Stimulated activated CD4-positive, alpha-beta T cell treated with anti-CD3 and anti-CD28 coated beads, Interleukin-4, amount 100 ng/mL, for 1 hour (primary cell): ENCODE results near the gene CPED1.
"Not testable (repeated sequence)": the region's sequence is repeated elsewhere in the genome, so short reads cannot be mapped to it uniquely, and the experiment has no call there.

Experiments
- DNase-seq: peaks from one replicate; pipeline ENCODE4 v3.0.0-alpha.2; 2020

CPED1 gene

GRCh38 chr7:121196286-121196685 is 207.8 kb downstream of the CPED1 start:
- DNase-seq, result no peak

GRCh38 chr7:121197455-121197854 is 208.9 kb downstream of the CPED1 start:
- DNase-seq, result no peak

GRCh38 chr7:121198502-121198901 is 210.0 kb downstream of the CPED1 start:
- no peak for DNase-seq

GRCh38 chr7:121202125-121202524 is 213.6 kb downstream of the CPED1 start:
- DNase-seq, result no peak

DNA sequence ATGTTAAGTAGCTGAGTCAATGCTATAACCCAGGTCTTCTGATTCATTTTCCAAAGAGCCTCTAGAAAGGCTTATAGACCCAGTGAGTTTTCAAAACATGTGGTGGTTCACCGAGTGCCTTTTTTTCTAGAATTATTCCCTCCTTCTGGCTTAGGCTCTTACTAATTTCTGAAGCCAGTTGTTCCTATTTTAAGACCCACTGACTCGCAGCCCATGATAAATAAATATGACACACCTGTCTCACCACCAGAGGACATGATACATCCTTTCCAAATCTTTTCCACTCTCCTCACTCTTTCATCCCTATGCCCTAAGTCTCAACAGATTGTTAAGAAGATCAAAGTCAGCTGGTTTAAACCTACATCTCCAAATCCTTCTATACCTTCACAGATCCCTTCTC is 214.3 kb downstream of the CPED1 start:
- no peak for DNase-seq

GRCh38 chr7:121204537-121204936 is 216.0 kb downstream of the CPED1 start:
- DNase-seq, result no peak

GRCh38 chr7:121205777-121206176 is 217.3 kb downstream of the CPED1 start:
- no peak for DNase-seq

- no peak for DNase-seq
Observed at GRCh38 chr7:121211253-121211652, 222.7 kb downstream of the CPED1 start.

GRCh38 chr7:121212036-121212435 is 223.5 kb downstream of the CPED1 start:
- no peak for DNase-seq

- DNase-seq, result no peak
Observed at GRCh38 chr7:121214657-121215056, 226.1 kb downstream of the CPED1 start.

DNA sequence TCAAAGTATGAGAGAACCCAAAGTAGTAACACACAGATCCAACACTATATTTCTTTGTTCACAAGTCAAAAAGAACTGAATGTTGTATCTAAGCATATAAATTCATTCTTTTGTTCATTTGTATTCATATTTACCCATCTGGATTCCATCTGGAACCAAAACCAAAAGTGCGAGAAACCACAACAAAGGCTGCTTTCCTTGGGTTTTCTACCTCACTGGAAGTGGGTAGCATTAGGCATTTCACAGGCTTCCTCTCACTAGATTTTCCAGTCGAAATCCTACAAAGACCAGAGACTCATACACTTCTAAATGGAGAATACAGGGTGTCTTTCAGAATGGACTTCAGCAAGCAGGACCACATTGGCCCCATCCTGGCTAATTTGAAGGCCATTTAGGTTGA is 230.5 kb downstream of the CPED1 start:
- DNase-seq, result no peak

GRCh38 chr7:121221108-121221507 is 232.6 kb downstream of the CPED1 start:
- not testable (repeated sequence) for DNase-seq

DNA sequence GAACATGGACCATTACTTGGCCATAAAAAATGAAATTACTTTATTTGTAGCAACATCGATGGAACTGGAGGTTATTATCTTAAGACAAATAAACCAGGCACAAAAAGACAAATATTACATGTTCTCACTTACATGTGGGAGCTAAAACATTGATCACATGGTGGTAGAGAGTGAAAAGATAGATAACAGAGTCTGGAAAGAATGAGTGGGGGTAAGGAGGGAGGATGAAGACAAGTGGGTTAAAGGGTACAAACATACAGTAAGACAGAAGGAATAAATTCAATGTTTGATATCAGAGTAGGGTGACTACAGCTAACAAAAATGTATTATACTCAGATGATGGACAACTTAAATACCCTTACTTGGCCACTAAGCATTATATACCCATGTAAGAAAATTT is 240.3 kb downstream of the CPED1 start:
- no peak for DNase-seq

GRCh38 chr7:121235201-121235600 is 246.7 kb downstream of the CPED1 start:
- DNase-seq, result no peak

- no peak for DNase-seq
Observed at GRCh38 chr7:121237601-121238000, 249.1 kb downstream of the CPED1 start.

- DNase-seq, result no peak
Observed at GRCh38 chr7:121244120-121244870, 255.8 kb downstream of the CPED1 start.

- not testable (repeated sequence) for DNase-seq
Observed at GRCh38 chr7:121251367-121251766, 262.9 kb downstream of the CPED1 start.

GRCh38 chr7:121252523-121253235 is 264.2 kb downstream of the CPED1 start:
- DNase-seq, result not testable (repeated sequence)

GRCh38 chr7:121259826-121260225 is 271.3 kb downstream of the CPED1 start:
- no peak for DNase-seq

GRCh38 chr7:121261207-121261884 is 272.8 kb downstream of the CPED1 start:
- no peak for DNase-seq

- DNase-seq, result no peak
Observed at GRCh38 chr7:121262221-121262620, 273.7 kb downstream of the CPED1 start.

DNA sequence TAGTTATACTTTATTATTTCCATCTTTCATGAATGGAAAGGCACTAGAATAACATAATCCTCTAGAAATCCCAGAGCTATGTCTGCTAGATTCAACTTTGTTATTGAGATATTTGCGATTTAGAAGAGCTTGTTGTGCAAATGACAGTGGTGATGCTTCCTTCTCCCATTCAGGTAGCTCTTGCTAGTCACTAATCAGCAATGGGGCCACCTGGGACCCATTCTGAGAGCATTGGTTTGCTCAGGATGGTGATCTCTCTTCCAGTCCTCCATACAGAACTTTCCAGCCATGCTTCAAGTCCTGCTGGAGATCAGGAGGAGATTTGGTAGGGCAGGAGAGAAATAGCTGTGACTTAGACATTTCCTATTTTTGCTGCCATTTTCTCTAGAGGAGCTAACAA is 274.5 kb downstream of the CPED1 start:
- no peak for DNase-seq

DNA sequence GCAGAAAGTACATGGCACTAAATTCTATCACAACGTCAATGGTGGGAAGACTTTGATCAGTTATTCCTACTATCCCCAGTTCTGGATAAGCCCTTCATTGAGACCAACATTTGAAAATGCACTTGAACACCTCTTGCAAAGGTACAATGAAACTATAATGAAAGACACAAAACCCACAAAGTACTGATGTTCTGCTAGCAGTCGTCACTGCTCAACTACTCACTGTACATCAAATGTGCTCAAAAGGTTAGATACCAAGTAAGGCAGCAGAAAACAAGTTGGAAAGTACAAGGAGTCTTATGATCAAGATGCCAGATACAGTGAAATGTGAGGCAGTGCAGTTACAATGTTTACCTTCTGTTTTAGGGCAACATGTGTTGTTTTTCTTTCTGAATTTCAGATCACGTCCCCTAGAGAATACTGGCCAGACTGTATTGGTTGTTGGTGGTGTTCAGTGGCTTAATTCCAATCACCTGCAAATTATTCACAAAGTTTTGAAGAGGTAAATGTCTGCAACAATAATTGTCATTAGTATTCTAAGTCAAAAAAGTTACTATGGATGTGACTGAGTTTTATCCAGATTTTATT is 277.9 kb downstream of the CPED1 start:
- no peak for DNase-seq

DNA sequence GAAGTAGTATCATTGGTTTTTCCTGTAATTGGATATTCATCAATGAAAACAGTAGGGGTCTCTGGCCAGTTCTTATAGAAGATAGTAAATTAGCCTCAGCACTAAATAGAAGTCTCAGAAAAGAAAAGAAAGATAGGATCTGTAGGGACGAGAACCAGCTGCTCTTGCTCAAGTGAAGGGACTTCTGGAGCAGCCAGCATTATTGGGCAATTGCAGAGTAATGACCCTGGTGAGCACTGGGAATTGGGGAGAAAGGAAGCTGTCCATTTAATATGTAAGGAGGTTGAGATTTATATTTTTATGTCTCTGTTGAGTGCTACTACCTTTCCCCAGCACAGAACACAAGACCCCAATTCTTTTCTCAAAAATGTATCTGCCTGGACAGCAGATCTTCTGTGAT is 279.1 kb downstream of the CPED1 start:
- DNase-seq, result no peak
